ENCODE measurements around the gene TNFRSF6B.

The TNFRSF6B gene

DNA sequence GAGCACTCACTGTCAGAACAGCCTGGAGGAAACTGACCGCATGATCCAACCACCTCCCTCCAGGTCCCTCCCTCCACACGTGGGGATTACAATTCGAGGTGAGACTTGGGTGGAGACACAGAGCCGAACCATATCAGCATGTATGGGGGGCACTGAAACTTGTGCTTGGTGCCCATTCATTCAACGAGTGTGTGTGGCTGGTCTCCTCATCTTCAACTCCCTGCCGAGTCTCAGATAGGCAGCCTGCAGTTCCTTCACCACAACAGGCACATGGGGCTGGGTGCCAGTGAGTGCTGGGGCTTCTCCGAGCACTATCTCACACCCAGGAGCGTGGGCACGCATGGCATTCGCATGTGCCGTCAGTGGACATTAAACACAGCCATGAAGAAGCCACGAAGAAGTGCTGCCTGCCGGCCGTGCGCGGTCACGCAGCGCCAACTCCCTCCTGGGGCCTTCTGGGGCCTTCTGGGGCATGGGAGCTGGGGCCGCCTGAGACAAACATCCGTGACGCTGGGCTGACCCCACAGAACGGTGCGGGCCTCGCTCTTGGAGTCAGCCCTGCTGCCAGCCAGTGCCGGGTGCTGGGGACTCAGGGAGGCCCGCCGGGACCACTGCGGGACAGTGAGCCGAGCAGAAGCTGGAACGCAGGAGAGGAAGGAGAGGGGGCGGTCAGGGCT, 39.1 kb upstream of the TNFRSF6B start:
- peak; percentile 13 for TF ChIP-seq FOXP2 (optimal IDR thresholded peaks at IDR 0.05; ENCODE audit: borderline replicate concordance, extremely low read depth, extremely low read length, insufficient read depth)
- TF ChIP-seq SIN3A (IDR thresholded peaks at IDR 0.05; ENCODE audit: borderline replicate concordance, insufficient read depth, low read length) = no peak
- TF ChIP-seq POLR2AphosphoS5 (IDR thresholded peaks at IDR 0.05; ENCODE audit: low read depth, low read length) = no peak

DNA sequence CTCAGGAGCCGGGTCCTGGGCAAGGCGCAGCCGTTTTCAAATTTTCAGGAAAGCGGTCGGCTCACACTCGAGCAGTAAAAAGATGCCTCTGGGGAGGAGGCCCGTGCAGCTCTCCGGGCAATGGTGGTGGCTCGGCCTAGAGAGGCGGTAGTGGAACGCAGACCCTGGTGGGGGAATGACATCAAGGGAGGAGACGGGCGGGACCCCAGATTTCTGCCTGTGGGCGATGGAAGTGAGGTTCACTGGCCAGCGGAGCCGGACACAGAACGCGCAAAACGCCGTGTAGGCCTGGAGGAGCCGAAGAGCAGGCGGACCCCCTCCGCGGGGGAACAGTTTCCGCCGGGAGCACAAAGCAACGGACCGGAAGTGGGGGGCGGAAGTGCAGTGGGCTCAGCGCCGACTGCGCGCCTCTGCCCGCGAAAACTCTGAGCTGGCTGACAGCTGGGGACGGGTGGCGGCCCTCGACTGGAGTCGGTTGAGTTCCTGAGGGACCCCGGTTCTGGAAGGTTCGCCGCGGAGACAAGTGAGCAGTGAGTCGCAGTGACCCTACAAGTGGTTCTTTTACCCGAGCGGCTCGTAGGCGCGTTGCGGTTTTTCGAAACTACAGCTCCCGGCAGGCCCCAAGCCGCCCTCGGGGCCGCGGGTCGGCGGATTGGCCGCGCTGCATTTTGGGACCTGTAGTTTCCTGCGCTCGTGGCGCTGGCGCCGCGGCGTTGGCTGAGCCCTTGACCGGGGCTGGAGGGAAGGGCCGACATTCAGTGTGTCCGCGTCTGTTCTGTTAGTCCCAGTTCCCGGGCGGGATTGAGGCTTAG, 38.3 kb upstream of the TNFRSF6B start, which contains the start of gene RTEL1:
Gene RTEL1 (plus strand): TSS at position 376 of the 812 bp plus-strand sequence. CDS start 1,091 bp downstream, outside the sequence.
- TF ChIP-seq SIN3A (IDR thresholded peaks at IDR 0.05; ENCODE audit: borderline replicate concordance, insufficient read depth, low read length) = 0 out of 2 replicates have a peak, but pooled peaks have one; percentile 30
- peak; percentile 94 for TF ChIP-seq TAF1 (IDR thresholded peaks at IDR 0.05; ENCODE audit: borderline replicate concordance, insufficient read depth, low read length)
- TF ChIP-seq POLR2AphosphoS5 (IDR thresholded peaks at IDR 0.05; ENCODE audit: low read depth, low read length) = peak; percentile 74
- peak; percentile 76 for TF ChIP-seq FOXP2 (optimal IDR thresholded peaks at IDR 0.05; ENCODE audit: borderline replicate concordance, extremely low read depth, extremely low read length, insufficient read depth)
- TF ChIP-seq, protein P1, sequence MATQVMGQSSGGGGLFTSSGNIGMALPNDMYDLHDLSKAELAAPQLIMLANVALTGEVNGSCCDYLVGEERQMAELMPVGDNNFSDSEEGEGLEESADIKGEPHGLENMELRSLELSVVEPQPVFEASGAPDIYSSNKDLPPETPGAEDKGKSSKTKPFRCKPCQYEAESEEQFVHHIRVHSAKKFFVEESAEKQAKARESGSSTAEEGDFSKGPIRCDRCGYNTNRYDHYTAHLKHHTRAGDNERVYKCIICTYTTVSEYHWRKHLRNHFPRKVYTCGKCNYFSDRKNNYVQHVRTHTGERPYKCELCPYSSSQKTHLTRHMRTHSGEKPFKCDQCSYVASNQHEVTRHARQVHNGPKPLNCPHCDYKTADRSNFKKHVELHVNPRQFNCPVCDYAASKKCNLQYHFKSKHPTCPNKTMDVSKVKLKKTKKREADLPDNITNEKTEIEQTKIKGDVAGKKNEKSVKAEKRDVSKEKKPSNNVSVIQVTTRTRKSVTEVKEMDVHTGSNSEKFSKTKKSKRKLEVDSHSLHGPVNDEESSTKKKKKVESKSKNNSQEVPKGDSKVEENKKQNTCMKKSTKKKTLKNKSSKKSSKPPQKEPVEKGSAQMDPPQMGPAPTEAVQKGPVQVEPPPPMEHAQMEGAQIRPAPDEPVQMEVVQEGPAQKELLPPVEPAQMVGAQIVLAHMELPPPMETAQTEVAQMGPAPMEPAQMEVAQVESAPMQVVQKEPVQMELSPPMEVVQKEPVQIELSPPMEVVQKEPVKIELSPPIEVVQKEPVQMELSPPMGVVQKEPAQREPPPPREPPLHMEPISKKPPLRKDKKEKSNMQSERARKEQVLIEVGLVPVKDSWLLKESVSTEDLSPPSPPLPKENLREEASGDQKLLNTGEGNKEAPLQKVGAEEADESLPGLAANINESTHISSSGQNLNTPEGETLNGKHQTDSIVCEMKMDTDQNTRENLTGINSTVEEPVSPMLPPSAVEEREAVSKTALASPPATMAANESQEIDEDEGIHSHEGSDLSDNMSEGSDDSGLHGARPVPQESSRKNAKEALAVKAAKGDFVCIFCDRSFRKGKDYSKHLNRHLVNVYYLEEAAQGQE (IDR thresholded peaks at IDR 0.05; ENCODE audit: insufficient read depth in 1 of 2, low read depth in 2 of 2, low read length in 2 of 2) = peak; percentile 58 to 67; a peak in 3 of 4 replicates

DNA sequence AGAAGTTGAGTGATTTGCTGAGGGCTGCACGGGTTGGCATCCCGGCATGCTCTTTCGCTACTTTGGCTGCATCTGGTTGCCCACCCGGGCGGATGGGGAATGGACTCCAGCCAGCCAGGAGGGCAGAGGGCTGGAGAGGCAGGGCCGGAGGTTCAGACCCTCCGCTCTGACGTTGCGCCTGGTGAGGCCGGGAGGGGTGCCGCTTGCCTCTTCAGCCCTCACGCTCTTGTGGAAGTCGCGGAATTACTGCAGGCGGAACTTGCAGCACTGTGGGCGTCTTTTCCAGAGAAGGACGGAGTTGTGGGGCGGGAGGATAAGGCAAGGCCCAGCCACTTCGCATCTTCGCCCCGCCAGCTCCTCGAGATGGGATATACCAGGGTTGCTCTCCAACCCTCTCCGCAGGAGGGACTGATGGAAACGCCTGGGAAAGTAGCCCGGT, 37.7 kb upstream of the TNFRSF6B start:
- TF ChIP-seq SIN3A (IDR thresholded peaks at IDR 0.05; ENCODE audit: borderline replicate concordance, insufficient read depth, low read length) (no peak; the same call in 1 of the 2 replicates), POLR2AphosphoS5 (IDR thresholded peaks at IDR 0.05; ENCODE audit: low read depth, low read length) (no peak), FOXP2 (optimal IDR thresholded peaks at IDR 0.05; ENCODE audit: borderline replicate concordance, extremely low read depth, extremely low read length, insufficient read depth) (no peak), TAF1 (IDR thresholded peaks at IDR 0.05; ENCODE audit: borderline replicate concordance, insufficient read depth, low read length) (no peak)
- TF ChIP-seq, protein P1 (IDR thresholded peaks at IDR 0.05; ENCODE audit: insufficient read depth in 1 of 2, low read depth in 2 of 2, low read length in 2 of 2) = no peak

DNA sequence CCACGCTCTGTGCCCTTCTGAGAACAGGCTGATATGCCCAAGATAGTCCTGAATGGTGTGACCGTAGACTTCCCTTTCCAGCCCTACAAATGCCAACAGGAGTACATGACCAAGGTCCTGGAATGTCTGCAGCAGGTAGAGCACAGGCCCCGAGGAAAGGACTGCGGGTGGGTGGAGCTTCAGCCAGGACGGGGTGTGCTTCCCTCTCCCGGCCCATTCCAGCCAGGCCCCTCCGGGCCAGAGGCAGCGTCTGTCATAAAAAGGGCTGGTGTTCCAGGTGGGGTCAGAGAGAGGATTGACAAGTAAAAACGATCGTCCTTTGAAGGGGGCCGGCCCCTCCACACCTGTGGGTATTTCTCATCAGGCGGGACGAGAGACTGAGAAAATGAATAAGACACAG, 37.1 kb upstream of the TNFRSF6B start:
- TF ChIP-seq POLR2AphosphoS5 (IDR thresholded peaks at IDR 0.05; ENCODE audit: low read depth, low read length) (no peak), FOXP2 (optimal IDR thresholded peaks at IDR 0.05; ENCODE audit: borderline replicate concordance, extremely low read depth, extremely low read length, insufficient read depth) (no peak), SIN3A (IDR thresholded peaks at IDR 0.05; ENCODE audit: borderline replicate concordance, insufficient read depth, low read length) (no peak), TAF1 (IDR thresholded peaks at IDR 0.05; ENCODE audit: borderline replicate concordance, insufficient read depth, low read length) (no peak)
- TF ChIP-seq, protein P1 (IDR thresholded peaks at IDR 0.05; ENCODE audit: insufficient read depth in 1 of 2, low read depth in 2 of 2, low read length in 2 of 2) = no peak

DNA sequence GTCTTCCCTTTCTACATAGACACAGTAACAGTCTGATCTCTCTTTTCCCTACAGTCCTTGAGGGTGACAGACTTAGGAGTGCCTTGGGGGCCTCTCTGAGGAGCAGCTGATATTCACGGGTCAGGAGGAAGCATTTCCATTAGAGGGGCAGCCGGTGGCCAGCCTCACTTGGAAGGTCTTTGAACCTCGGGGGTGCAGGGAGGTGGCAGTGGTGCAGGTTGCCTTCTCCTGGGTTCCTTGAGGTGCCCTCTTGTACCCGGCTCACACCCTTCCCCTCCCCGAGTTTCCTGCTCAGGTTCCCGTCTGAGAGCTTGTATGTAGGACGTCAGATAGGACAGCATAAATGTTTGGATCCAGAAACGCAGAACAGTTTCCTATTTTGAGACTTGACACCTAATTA, 35.8 kb upstream of the TNFRSF6B start:
- TF ChIP-seq SIN3A (IDR thresholded peaks at IDR 0.05; ENCODE audit: borderline replicate concordance, insufficient read depth, low read length) (no peak), POLR2AphosphoS5 (IDR thresholded peaks at IDR 0.05; ENCODE audit: low read depth, low read length) (no peak), FOXP2 (optimal IDR thresholded peaks at IDR 0.05; ENCODE audit: borderline replicate concordance, extremely low read depth, extremely low read length, insufficient read depth) (no peak), TAF1 (IDR thresholded peaks at IDR 0.05; ENCODE audit: borderline replicate concordance, insufficient read depth, low read length) (no peak)
- TF ChIP-seq, protein P1 (IDR thresholded peaks at IDR 0.05; ENCODE audit: insufficient read depth in 1 of 2, low read depth in 2 of 2, low read length in 2 of 2) = no peak

Measured in PFSK-1 (cell line).